ENCODE measurements around the gene PAAF1. TPM values are rescaled to one million over a fixed set of nuclear protein-coding genes. Genes with fewer than 3 reads are reported as not detected.
A peak's percentile ranks its signal among the peaks of the same experiment; 100 is the strongest.

PAAF1 gene, protein sequence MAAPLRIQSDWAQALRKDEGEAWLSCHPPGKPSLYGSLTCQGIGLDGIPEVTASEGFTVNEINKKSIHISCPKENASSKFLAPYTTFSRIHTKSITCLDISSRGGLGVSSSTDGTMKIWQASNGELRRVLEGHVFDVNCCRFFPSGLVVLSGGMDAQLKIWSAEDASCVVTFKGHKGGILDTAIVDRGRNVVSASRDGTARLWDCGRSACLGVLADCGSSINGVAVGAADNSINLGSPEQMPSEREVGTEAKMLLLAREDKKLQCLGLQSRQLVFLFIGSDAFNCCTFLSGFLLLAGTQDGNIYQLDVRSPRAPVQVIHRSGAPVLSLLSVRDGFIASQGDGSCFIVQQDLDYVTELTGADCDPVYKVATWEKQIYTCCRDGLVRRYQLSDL
- polyA plus RNA-seq (ENCODE audit: insufficient read length in 10 of 10): 10 to 100 TPM; 20.8 to 51.7 (median 35.4) TPM
- long read RNA-seq, donor 1, full-length matches to known transcripts: 2 of 106 reads
- long read RNA-seq, donor 1, partial matches to known transcripts: 104 of 106 reads
- long read RNA-seq, donor 1, other reads (novel, unspliced or antisense): 0 of 106 reads
- long read RNA-seq, donor 2, partial matches to known transcripts: 9 of 9 reads
- long read RNA-seq, donor 2, other reads (novel, unspliced or antisense): 0 of 9 reads
- long read RNA-seq, donor 3: 0 reads
- long read RNA-seq, donor 4, full-length matches to known transcripts: 1 of 17 reads
- long read RNA-seq, donor 4, partial matches to known transcripts: 16 of 17 reads
- long read RNA-seq, donor 4, other reads (novel, unspliced or antisense): 0 of 17 reads
- long read RNA-seq, donor 5, full-length matches to known transcripts: 1 of 8 reads
- long read RNA-seq, donor 5, partial matches to known transcripts: 7 of 8 reads
- long read RNA-seq, donor 5, other reads (novel, unspliced or antisense): 0 of 8 reads
- long read RNA-seq, donor 6, full-length matches to known transcripts: 6 of 13 reads
- long read RNA-seq, donor 6, partial matches to known transcripts: 7 of 13 reads
- long read RNA-seq, donor 6, other reads (novel, unspliced or antisense): 0 of 13 reads
- long read RNA-seq, donor 7, full-length matches to known transcripts: 4 of 16 reads
- long read RNA-seq, donor 7, partial matches to known transcripts: 12 of 16 reads
- long read RNA-seq, donor 7, other reads (novel, unspliced or antisense): 0 of 16 reads
- long read RNA-seq, donor 8: 0 reads
- long read RNA-seq, donor 9: 0 reads

DNA sequence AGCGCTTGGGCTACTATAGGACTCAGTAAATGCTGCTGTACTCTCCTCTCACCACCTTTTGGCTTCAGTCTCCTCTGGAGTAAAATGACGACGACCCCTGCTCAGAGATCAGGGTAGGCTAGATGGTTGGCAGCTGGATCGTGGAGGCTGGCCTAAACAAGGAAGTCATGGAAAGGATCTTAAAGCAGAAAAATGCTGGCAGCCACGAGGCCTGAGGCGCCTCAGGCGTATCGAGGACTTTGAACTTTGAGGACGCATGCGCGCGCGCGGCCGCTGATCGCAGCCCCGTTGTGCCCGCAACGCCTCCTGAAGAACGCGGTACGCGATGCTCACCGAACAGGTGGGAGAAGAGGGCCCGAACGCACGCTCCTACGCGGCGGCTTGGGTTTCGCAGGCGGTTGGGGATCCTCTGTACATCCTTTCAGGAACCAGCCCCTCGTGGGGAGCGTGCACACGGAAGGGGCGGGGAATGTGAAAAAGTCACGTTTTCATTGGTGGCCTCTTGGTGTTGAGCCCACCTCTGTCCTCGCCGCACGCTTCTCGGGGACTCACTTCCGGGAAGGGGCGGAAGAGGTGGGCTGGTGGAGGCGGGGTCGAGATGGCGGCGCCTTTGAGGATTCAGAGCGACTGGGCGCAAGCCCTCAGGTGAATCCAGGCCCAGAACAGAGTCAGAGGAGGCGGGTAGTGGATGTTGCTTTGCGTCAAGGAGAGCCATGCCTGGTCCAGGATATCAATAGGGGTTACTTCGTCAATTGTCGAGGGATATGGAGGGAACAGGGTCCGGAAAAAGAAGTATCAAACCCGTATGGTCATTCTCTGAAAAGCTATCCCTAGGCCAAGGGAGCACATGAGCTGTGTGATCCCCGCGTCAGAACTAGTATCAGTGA, at the start of gene PAAF1, which contains the start of gene COA4:
Gene PAAF1, plus strand, starts transcription at position 576 of the 887 bp plus-strand sequence. Its CDS starts 23 bp downstream, at position 599.
Gene COA4, minus strand, starts transcription at position 423 of the 887 bp plus-strand sequence. CDS start 3,468 bp downstream, outside the sequence.
- DNase-seq: peak; percentile 97 to 99 (median 97)

DNA sequence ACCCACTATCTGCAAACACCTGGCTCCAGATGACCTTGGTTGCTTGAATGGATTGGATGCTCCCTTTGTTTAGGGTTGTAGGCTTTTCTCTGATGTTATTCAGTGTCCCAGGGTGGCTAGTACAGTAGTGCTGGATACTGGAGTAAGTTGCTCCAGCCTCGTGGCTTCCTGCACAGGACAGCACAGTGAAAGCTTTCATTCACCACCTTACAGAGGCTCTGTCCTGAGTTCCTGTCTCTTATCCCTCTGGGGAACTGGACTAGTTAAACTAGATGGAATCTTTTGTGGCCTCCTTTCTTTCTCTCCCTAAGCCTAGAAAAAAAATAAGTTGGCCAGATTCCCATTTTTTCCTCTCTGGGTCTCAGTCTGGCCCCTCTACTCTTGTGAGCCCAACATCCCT, 46.5 kb upstream of the PAAF1 start:
- DNase-seq: no peak

DNA sequence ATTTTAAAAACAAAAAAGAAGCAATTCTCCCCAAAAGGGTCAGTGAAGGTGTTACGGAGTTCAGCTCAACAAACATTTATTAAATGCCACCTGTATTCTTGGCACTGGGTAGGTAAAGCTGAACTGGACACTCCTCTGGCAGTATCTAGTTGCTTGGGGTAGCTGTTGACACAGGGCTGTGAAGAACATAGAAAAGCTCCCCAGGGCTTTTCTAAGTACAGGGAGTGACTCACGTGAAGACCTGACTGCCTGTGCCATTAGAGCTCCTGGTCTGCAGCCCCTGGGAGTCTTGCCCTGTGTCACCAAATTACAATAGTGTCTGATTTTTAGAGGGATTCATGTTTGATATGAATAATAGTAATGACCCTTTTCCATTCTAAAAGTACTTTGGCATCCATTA, 43.7 kb upstream of the PAAF1 start:
- DNase-seq: no peak

DNA sequence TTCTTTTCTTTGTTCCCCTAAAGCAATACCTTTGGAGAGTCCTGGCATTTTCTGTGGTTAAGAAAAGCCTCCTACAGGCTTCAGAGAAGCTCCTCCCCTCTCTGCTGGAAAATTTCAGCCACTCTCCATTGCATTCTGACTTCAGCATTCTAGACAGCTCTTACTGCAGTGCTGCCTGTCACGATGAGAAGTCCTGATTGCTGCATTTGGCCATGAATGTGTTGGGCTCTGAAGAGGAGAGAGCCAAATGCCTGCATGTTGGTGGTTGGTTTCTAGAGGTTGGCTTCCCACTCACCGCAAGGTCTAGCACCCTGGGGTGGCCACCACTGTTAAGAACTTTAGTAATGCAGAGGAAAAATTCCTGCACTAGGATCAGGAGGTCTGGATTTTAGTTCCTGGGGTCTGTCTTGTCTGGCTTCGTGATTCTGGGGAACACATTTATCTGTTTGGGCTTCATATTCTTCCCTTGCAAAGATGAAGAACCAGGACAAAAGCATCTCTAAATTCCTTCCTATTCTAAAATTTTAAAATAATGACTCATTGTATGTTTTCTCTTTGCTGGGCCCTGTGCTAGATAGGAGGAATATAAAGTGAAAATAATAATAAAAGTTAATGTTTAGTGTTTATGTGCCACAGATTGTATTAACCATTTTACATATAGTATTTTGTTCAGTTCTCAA, 38.2 kb upstream of the PAAF1 start:
- DNase-seq: no peak

DNA sequence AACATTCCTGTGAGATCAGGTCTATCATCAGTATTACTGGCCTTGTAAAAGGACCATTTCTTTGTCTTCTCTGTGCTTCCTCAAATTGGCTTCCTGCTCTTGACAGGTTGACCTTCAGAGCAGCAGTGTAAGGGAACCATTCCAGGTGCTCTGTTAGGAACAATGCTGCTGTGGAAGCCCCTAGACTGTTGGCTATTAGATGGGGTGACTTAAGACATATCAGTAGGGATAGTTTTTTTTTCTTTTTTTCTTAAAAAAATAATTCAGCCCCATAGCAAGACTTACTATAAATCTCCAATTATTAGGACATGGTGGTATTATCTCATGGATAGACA, 37.7 kb upstream of the PAAF1 start:
- no peak for DNase-seq

DNA sequence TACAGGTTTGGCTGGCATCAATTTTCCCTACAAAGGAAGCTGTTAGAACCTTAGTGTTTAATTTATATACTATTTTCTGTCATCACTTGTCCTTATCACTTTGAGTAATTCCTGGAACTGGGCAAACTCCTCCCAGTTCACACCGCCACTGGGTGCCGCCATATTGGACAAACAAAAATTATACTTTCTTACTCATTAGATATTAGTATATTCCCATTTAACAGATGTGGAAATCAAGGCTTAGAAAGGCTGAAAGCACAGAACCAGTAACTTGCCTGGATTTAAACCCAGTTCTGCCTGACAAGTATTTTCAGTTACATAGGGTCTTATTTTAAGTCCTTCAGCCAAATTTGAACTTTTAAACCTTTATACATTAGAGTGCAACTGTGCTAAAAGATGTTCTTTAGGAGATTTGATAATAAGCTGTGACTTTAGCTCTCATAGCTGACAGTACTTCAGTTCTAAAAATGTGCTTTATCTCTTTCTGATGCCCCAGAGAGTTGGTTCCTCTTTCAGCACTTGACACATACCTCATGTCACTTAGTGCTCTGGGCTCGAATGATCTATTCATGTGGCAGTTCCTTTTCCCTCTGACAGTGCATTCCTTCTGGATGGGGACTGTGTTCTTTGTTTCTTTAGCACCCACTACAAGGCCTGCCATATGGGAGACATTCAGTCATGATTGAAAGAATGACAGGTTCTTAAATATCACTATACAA, 25.6 kb upstream of the PAAF1 start:
- no peak for DNase-seq

DNA sequence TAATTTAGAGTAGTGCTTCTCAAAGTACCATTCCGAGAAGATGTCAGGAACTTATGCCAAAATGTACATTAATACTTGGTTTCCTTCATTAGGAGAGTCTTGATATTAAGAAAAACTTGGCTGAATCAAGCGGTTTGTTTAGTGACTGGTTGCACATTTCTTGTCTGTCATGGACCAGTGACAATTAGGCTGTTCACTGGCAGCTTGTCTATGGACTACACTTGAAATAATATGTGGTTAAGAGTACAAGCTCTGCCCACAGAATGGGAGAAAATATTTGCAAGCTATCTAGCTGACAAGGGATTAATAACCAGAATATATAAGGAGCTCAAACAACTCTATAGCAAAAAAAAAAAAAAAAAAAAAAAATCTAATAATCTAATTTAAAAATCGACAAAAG, 24.8 kb upstream of the PAAF1 start:
- no peak for DNase-seq

DNA sequence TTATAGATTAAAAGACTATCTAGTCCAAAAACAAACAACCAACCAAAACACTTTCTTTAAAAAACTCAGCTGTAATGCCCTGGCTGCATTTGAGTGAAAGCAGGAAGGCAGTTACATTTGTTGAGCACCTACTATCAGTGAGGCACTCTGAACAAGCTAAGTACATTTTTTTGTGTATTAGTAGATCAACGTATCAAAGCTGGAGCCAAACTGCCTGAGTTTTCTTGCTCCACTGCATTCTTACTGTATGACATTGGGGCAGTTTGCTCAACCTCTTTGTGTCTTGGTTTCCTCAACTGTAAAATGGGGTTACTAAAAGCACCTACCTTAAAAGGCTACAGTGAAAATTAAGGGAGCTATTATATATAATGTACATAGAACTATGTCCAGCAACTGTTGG, 22.1 kb upstream of the PAAF1 start:
- no peak for DNase-seq

DNA sequence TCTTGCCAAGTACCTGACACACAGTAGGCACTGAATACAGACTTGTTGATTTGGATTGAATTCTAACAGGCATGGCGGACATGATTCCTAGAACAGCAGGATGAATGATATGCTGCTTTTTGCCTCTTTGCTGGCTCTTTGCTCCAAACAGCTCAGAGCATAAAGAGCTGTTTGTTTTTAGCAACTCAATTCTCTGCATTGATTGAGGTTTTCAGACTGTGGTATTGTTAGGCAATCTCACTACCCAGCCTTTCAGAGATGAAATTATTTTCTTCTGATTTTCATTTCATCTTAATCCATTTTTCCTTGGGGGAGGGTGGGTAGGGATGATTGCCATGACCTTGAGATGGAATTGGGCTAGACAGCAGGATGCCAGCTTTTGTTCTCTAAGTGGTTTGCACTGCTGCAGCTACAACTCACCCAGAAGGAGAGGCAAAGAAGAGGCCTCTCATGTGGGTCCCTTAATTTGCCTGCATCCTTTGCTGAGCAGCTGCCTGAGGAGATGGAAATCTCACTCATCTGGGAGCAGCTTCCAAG, 20.7 kb upstream of the PAAF1 start:
- DNase-seq: no peak

DNA sequence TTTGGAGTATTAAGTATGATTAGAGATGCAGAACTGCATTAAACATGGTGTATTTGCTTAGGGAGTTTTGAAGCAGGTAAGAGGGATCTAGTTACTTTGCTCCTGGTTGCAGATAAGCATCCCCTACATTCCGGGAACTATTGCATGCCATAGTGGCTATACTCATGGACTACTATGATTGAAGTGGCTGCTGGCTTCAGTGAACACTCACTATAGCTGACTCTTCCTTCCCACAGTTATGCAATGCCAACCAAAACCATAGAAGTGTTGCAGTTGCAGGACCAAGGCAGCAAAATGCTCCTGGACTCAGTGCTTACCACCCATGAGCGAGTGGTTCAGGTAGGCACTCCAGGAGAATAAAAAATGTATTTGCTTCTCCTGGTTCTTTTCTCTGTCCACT, 17.1 kb upstream of the PAAF1 start:
- no peak for DNase-seq

DNA sequence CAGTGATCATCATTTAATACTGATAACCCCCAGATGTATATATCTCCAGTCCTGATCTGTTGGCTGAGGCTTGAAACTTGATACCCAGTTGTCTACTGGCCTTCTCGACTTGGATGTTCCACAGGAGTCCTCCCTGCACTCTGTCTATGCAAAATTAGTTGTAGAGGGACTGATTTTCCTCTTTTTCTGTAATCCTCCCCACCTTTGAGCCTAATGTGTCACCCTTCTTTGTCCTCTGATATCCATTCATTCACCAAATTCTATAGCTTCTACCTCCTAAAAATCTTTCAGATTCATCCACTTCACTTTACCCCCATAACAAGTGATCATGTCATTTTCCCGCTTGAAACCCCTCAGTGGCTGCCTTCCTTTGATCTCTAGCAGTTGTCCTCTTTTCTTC, 16.6 kb upstream of the PAAF1 start:
- DNase-seq: no peak

DNA sequence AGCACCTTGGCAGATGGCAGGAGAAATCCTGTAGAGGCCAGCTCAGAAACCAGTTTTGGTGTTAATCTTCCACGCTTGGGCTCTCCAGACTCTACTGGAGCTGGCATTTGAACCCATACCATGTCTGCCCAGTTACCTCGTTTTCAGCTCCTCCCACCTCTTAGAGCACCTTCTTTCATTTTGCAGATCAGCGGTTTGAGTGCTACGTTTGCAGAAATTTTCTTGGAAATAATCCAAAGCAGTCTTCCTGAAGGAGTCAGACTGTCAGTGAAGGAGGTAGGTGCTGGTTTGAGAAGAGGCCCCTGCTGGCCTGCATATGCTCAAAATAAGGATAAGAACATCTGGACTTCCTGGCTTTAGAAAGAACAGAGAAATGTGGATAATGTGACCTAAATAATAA, 13.8 kb upstream of the PAAF1 start:
- DNase-seq: no peak

DNA sequence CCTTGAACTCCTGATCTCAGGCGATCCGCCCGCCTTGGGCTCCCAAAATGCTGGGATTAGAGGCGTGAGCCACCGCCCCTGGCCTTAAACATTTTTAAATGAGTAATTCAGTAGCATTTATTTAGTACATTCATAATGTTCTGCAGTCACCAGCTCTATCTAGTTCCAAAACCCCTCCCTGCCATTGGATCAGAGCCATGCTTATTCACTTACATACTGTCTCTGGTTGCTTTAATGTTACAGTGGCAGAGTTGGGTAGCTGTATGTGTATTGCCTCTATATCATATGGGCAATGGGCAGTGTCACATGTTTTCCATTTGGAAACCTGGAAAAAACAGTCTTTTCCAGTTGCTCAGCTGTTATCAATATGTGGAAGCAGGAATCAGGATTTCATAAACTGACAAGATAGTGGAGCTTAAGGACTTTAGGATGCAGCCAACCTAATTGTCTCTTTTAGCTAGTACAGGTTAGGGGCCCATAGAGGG, 10.7 kb upstream of the PAAF1 start:
- DNase-seq: peak in 2 of 3 donors; percentile 41 to 55

DNA sequence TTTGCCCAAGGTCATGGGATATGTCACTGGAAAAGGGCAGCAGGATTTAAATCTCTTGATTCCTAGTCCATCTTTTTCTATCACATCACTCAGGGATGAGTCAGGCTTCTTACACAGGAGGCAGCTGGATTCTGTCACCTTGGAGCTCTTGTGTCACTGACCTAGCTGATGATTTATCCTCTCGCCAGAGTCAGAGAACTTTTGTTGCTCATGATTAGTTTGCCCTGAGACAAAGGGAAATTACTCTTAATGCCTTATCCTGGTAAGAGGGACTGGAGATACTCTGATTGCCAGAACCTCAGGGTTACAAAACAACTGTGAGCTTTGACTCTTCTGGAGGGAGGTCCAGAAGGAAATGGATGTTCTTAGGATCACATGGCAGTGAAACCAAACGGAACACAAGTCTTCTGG, 10.2 kb upstream of the PAAF1 start:
- DNase-seq: peak in 2 of 3 donors; percentile 23 to 57

DNA sequence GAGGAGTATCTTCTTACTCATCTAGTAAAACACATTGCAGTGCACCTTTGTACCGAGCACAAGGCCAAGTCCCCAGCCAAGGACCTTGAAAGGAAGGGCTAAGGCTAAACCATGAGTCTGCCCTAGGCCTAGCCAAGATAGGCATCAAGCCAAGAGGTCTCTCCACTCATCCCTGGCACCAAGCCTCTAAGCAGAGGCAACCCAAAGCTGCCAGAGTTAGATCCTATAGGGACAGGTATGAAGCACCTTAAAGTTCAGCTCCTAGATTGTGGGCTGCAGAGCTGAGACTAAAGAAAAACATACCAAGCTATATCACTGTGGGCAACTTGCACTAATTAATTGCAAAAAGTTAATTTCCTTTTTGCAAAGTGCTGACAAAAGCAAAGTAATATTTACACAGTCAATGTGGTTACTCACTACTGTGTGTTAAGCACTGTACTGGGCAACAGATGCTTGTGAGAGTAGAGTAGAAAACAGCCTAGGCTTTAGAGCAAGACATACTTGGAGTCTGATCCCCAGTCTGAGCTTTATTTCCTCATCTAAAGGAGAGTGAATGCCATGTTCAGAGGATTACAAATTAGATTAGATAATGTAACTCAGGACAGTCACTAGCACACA, 7.4 kb upstream of the PAAF1 start:
- no peak for DNase-seq

DNA sequence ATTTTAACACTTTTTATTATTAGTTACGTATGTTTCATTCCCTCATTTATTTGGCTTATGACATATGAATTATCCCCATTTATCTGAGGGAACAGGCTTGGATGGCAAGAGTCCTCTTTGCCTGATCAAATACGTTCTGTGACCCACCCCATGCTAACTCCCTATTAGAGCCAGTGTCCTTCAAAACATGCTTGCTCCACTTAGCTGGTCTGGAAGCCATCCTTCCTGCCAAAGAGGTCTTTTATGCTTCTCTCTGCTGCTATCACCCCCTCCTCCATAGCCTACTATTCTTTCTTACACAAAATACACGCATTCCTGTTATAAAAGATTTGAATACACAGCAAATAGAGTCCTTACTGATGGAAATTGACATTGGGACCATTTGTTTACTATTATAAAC, 6.5 kb upstream of the PAAF1 start:
- DNase-seq: no peak

DNA sequence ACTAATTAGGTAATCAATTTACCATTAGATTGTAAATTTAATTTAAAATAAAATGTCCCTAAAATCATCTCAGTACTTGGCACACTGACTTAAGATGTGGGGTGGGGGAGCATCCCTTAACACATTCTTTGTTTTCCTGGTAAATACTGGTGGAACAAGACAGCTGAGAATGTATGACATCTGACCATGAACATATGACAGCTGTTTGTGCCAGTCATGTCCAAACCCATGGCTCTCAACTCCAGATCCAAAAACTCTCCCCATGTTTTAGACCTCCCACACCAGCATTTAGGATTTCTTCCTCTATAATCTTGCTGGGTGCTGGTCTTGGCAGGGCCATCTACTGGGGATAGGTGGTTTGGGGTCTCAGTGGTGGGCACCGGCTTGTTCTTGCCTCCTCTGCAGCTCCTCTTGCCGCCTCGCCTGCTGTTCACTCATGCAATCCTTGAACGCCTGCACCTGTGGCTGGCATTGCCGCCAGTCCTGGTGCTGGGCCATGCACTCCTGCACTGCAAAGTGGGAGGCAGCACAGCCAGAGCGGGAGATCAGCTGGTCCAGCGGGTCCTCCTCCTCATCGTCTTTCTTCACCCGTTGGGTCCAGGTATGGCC, 3.9 kb upstream of the PAAF1 start:
- DNase-seq: peak; percentile 47 to 71 (median 61)

DNA sequence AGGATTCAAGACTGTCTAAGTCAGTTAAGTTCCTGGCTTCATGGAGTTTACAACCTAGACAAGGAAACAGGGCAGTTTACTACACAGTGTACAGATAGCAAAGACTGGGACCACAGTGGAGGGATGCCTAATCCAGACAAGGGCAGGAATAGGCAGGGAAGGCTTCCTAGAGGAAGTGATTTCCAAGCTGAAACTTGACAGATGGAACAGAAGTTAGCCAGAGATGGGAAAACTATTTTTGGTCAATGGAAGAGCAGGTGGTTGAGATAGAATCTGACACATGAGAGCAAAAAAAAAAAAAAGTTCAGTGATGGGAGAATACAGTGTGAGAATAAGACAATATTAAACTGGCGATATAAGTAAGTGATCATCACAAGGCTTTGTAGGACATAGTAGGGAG, 1.4 kb upstream of the PAAF1 start:
- DNase-seq: no peak
